HepG2 (cell line): ENCODE measurements around the gene CARS2. TPM values are rescaled to one million over a fixed set of nuclear protein-coding genes. Genes with fewer than 3 reads are reported as not detected.

Experiments used
- BRD4 ChIP-seq: sonication (generic); formaldehyde crosslinking; IDR thresholded peaks from 2 replicates; pipeline ENCODE4 v1.4.0; 2020; ENCODE audit warnings: missing genetic modification reagents
- CCAR2 ChIP-seq: fragments of 200-400 bp; formaldehyde crosslinking; optimal IDR thresholded peaks from 2 replicates; pipeline ENCODE3; 2018; ENCODE audit warnings: low read depth, mild to moderate bottlenecking, low read length, moderate library complexity
- HDAC1 ChIP-seq: sonication (generic); formaldehyde crosslinking; IDR thresholded peaks from 2 replicates; pipeline ENCODE4 v1.5.1; 2020; ENCODE audit warnings: mild to moderate bottlenecking, missing genetic modification reagents
- HOXA9 ChIP-seq: sonication (generic); formaldehyde crosslinking; IDR thresholded peaks from 2 replicates; pipeline ENCODE4 v1.8.1; 2022; ENCODE audit warnings: missing genetic modification reagents, mild to moderate bottlenecking, moderate library complexity, borderline replicate concordance
- KAT7 ChIP-seq: IDR thresholded peaks from 2 replicates; pipeline ENCODE4 v1.6.1; 2018; ENCODE audit warnings: borderline replicate concordance, missing compliant biosample characterization
- KDM3A ChIP-seq: IDR thresholded peaks from 2 replicates; pipeline ENCODE4 v1.6.1; 2018; ENCODE audit warnings: low read depth, missing compliant biosample characterization
- KDM5A ChIP-seq: fragments of 200-600 bp; sonication (generic); IDR thresholded peaks from 2 replicates; pipeline ENCODE4 v1.7.0; 2018; ENCODE audit warnings: antibody characterized with exemption, mild to moderate bottlenecking, low read length, borderline replicate concordance
- LCORL ChIP-seq, 2 experiments: fragments of 450-650 bp in 1 of 2; sonication (generic) in 1 of 2; formaldehyde crosslinking in 1 of 2; IDR thresholded peaks; 2 replicates each; pipeline versions ENCODE4 v1.5.0 to v1.6.1; 2017 to 2020; ENCODE audit warnings: antibody characterized with exemption in 1 of 2, missing genetic modification reagents in 1 of 2
- MXI1 ChIP-seq: IDR thresholded peaks from 3 replicates; pipeline ENCODE4 v1.6.1; 2012; ENCODE audit warnings: low read depth, low read length, inconsistent platforms, borderline replicate concordance
- NFYB ChIP-seq: sonication (generic); formaldehyde crosslinking; IDR thresholded peaks from 2 replicates; pipeline ENCODE4 v1.4.0; 2020; ENCODE audit warnings: missing genetic modification reagents
- PLRG1 ChIP-seq: fragments of 450-650 bp; conservative IDR thresholded peaks from 2 replicates; pipeline ENCODE4 v1.6.1; 2016
- POLR2AphosphoS5 ChIP-seq: IDR thresholded peaks from 2 replicates; pipeline ENCODE4 v1.6.1; 2012; ENCODE audit warnings: low read depth, low read length
- PRMT3 ChIP-seq: sonication (generic); formaldehyde crosslinking; IDR thresholded peaks from 2 replicates; pipeline ENCODE4 v1.8.1; 2022; ENCODE audit warnings: low read depth, mild to moderate bottlenecking, moderate library complexity, missing genetic modification reagents, borderline replicate concordance
- SAFB2 ChIP-seq: sonication (generic); formaldehyde crosslinking; IDR thresholded peaks from 2 replicates; pipeline ENCODE4 v1.5.1; 2020; ENCODE audit warnings: missing genetic modification reagents, low read depth, mild to moderate bottlenecking, borderline replicate concordance
- SAP130 ChIP-seq: IDR thresholded peaks from 2 replicates; pipeline ENCODE4 v1.6.1; 2016; ENCODE audit warnings: low read depth
- SIX4 ChIP-seq: sonication (generic); formaldehyde crosslinking; IDR thresholded peaks from 2 replicates; pipeline ENCODE4 v1.4.0; 2020; ENCODE audit warnings: missing genetic modification reagents
- SP4 ChIP-seq: sonication (generic); formaldehyde crosslinking; IDR thresholded peaks from 2 replicates; pipeline ENCODE4 v1.8.1; 2023; ENCODE audit warnings: mild to moderate bottlenecking, missing genetic modification reagents
- ZBTB38 ChIP-seq: sonication (generic); formaldehyde crosslinking; IDR thresholded peaks from 2 replicates; pipeline ENCODE4 v1.5.1; 2020; ENCODE audit warnings: mild to moderate bottlenecking, missing genetic modification reagents
- ZNF605 ChIP-seq: sonication (generic); formaldehyde crosslinking; IDR thresholded peaks from 2 replicates; pipeline ENCODE4 v1.8.0; 2022; ENCODE audit warnings: mild to moderate bottlenecking, missing genetic modification reagents
- polyA plus RNA-seq, 8 experiments: library from polyadenylated mRNA; depleted of rRNA in 3 of 8; stranded (reverse) in 7 of 8; unstranded in 1 of 8; fragments of >200 nt; fragmentation: Illumina TruSeq in 4 of 8; extraction: Trizol in 4 of 8; gene quantifications; 2 replicates each; pipeline versions ENCODE4 v1.2.1 to v1.2.3, GENCODE V29; 2011 to 2016; ENCODE audit warnings: low read depth in 4 of 8, missing spikeins in 1 of 8, mixed read lengths in 1 of 8; ENCODE audit not compliant: insufficient read depth in 1 of 8
- total RNA-seq, 5 experiments: library from RNA; depleted of rRNA; stranded (reverse); fragments of >200 nt; fragmentation: Illumina TruSeq; extraction: Trizol; gene quantifications; 2 replicates each; pipeline ENCODE4 v1.2.3, GENCODE V29; 2016; ENCODE audit warnings: low read depth in 1 of 5
- TF ChIP-seq, protein P1 (sequence below): sonication (generic); formaldehyde crosslinking; IDR thresholded peaks from 2 replicates; pipeline ENCODE4 v1.5.0; 2020; ENCODE audit warnings: mild to moderate bottlenecking, missing genetic modification reagents, borderline replicate concordance
- TF ChIP-seq, protein P2 (sequence below): IDR thresholded peaks from 2 replicates; pipeline ENCODE4 v1.6.1; 2016
- TF ChIP-seq, protein P3 (sequence below): sonication (generic); formaldehyde crosslinking; IDR thresholded peaks from 2 replicates; pipeline ENCODE4 v1.8.0; 2022; ENCODE audit warnings: mild to moderate bottlenecking, missing genetic modification reagents, moderate library complexity
- TF ChIP-seq, protein P4 (sequence below): sonication (generic); formaldehyde crosslinking; IDR thresholded peaks from 2 replicates; pipeline ENCODE4 v1.4.0; 2020; ENCODE audit warnings: mild to moderate bottlenecking, low read depth, missing genetic modification reagents

CARS2 gene
- total and polyA plus RNA-seq, 2 of the 13 experiments (the other 11 are each of a cell fraction or from before 2014, with no cell fraction given): 41.1 to 59.3 TPM

DNA sequence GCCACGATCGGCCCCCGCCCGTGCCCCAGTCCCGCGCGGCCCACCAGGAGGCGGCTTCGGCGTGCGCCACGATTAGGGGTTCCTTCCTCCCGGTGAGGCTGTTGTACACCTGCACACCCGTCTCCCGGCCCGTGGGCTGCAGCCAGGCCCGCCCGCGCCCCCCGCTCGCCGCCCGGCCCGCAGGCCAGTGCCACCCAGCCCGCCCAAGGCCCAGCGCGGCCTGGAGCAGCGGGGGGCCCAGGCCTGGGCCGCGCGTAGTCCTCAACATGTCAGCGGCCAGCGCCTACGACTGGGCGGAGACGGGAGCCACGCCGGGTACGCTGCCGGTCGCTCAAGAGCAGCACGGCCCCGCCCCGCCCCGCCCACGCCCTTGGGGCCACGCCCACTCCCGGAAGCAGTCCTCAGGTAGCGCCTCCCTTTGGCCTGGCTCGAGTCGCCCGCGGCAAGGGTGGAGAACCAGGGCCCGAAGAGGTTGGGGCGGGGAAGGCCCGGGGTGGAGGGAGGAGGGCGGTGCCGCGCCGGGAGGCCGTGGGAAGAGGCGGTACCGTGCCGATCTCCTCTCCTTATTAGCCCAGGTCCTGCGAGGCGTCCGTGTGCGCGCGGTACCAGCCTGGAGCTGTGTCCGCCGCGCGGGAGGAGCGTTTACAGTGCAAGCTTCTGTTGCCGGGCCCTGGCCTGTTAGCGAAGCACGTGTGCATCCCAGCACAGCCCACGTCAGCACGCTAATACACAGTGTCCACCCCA, at the start of gene CARS2 (continued):
- peak; percentile 70 for TF ChIP-seq POLR2AphosphoS5
- TF ChIP-seq ZNF605 (CRISPR knock-in tag): 0 out of 2 replicates have a peak, but pooled peaks have one; percentile 21
- TF ChIP-seq HDAC1 (CRISPR knock-in tag): peak; percentile 91
- TF ChIP-seq PRMT3 (CRISPR knock-in tag): peak; percentile 37; the same call in 1 of the 2 replicates
- 0 out of 2 replicates have a peak, but pooled peaks have one; percentile 35 for TF ChIP-seq BRD4 (CRISPR knock-in tag)
- TF ChIP-seq, protein P1, sequence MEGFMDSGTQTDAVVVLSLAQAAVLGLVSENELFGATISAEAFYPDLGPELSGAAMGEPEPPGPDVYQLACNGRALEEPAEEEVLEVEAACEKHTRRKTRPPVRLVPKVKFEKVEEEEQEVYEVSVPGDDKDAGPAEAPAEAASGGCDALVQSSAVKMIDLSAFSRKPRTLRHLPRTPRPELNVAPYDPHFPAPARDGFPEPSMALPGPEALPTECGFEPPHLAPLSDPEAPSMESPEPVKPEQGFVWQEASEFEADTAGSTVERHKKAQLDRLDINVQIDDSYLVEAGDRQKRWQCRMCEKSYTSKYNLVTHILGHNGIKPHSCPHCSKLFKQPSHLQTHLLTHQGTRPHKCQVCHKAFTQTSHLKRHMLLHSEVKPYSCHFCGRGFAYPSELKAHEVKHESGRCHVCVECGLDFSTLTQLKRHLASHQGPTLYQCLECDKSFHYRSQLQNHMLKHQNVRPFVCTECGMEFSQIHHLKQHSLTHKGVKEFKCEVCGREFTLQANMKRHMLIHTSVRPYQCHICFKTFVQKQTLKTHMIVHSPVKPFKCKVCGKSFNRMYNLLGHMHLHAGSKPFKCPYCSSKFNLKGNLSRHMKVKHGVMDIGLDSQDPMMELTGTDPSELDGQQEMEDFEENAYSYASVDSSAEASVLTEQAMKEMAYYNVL (CRISPR knock-in tag): peak; percentile 78; the same call in 1 of the 2 replicates
- peak; percentile 87; the same call in 2 of the 3 replicates for TF ChIP-seq MXI1
- TF ChIP-seq LCORL (IDR thresholded peaks at IDR 0.05): no peak
- TF ChIP-seq LCORL (CRISPR knock-in tag; IDR thresholded peaks at IDR 0.05): 0 out of 2 replicates have a peak, but pooled peaks have one; percentile 38
- TF ChIP-seq, protein P2, sequence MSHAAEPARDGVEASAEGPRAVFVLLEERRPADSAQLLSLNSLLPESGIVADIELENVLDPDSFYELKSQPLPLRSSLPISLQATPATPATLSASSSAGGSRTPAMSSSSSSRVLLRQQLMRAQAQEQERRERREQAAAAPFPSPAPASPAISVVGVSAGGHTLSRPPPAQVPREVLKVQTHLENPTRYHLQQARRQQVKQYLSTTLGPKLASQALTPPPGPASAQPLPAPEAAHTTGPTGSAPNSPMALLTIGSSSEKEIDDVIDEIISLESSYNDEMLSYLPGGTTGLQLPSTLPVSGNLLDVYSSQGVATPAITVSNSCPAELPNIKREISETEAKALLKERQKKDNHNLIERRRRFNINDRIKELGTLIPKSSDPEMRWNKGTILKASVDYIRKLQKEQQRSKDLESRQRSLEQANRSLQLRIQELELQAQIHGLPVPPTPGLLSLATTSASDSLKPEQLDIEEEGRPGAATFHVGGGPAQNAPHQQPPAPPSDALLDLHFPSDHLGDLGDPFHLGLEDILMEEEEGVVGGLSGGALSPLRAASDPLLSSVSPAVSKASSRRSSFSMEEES (CRISPR knock-in tag): no peak
- peak; percentile 99 for TF ChIP-seq SP4 (CRISPR knock-in tag)
- TF ChIP-seq SAFB2 (CRISPR knock-in tag): peak; percentile 54; the same call in 1 of the 2 replicates
- TF ChIP-seq SAP130 (CRISPR knock-in tag): peak; percentile 94
- 0 out of 2 replicates have a peak, but pooled peaks have one; percentile 50 for TF ChIP-seq ZBTB38 (CRISPR knock-in tag)
- 0 out of 2 replicates have a peak, but pooled peaks have one; percentile 24 for TF ChIP-seq KDM3A (CRISPR knock-in tag)
- TF ChIP-seq PLRG1: no peak
- TF ChIP-seq, protein P3, sequence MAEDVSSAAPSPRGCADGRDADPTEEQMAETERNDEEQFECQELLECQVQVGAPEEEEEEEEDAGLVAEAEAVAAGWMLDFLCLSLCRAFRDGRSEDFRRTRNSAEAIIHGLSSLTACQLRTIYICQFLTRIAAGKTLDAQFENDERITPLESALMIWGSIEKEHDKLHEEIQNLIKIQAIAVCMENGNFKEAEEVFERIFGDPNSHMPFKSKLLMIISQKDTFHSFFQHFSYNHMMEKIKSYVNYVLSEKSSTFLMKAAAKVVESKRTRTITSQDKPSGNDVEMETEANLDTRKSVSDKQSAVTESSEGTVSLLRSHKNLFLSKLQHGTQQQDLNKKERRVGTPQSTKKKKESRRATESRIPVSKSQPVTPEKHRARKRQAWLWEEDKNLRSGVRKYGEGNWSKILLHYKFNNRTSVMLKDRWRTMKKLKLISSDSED: 0 out of 2 replicates have a peak, but pooled peaks have one; percentile 60
- no peak for TF ChIP-seq HOXA9
- no peak for TF ChIP-seq KAT7 (CRISPR knock-in tag)
- TF ChIP-seq CCAR2: no peak
- 0 out of 2 replicates have a peak, but pooled peaks have one; percentile 11 for TF ChIP-seq SIX4 (CRISPR knock-in tag)
- peak; percentile 28; the same call in 1 of the 2 replicates for TF ChIP-seq NFYB (CRISPR knock-in tag)
- no peak for TF ChIP-seq KDM5A
- TF ChIP-seq, protein P4, sequence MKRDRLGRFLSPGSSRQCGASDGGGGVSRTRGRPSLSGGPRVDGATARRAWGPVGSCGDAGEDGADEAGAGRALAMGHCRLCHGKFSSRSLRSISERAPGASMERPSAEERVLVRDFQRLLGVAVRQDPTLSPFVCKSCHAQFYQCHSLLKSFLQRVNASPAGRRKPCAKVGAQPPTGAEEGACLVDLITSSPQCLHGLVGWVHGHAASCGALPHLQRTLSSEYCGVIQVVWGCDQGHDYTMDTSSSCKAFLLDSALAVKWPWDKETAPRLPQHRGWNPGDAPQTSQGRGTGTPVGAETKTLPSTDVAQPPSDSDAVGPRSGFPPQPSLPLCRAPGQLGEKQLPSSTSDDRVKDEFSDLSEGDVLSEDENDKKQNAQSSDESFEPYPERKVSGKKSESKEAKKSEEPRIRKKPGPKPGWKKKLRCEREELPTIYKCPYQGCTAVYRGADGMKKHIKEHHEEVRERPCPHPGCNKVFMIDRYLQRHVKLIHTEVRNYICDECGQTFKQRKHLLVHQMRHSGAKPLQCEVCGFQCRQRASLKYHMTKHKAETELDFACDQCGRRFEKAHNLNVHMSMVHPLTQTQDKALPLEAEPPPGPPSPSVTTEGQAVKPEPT (CRISPR knock-in tag): no peak
